ENCODE measurements around the gene COBL. TPM values are rescaled to one million over a fixed set of nuclear protein-coding genes. Genes with fewer than 3 reads are reported as not detected.

Gene COBL
- total and polyA plus RNA-seq, 2 of the 4 experiments (the other 2 are of a cell fraction), result under 0.01 TPM; not detected in 1

GRCh38 chr7:51165337-51165736 lies 151.3 kb downstream of the COBL start:
- no peak overlapping the region for H2BK120ac ChIP-seq (ENCODE audit: low read depth, low read length)
- ChIA-PET POLR2A (ENCODE audit: unreplicated experiment) (no interaction called here), CTCF (no interaction called here)
- no peaks in the 10 kb centered on the region for H3K36me3 ChIP-seq (ENCODE audit: control insufficient read depth, insufficient read depth, low read length)
- H4K91ac ChIP-seq (ENCODE audit: insufficient read depth, low read depth, low read length), result no peak overlapping the region
- no peaks in the 10 kb centered on the region for H3K4me1 ChIP-seq (ENCODE audit: control insufficient read depth, insufficient read depth, low read length)
- TF ChIP-seq MXI1 (IDR thresholded peaks at IDR 0.05; ENCODE audit: borderline replicate concordance, low read depth, low read length) (no peak), RCOR1 (IDR thresholded peaks at IDR 0.05; ENCODE audit: insufficient replicate concordance, low read length) (no peak), CTCF (conservative IDR thresholded peaks at IDR 0.05; ENCODE audit: low read depth, low read length) (no peak), FOS (IDR thresholded peaks at IDR 0.05; ENCODE audit: low read depth, low read length) (no peak), USF2 (IDR thresholded peaks at IDR 0.05; ENCODE audit: low read depth, low read length) (no peak), ELK1 (IDR thresholded peaks at IDR 0.05; ENCODE audit: borderline replicate concordance, low read depth, low read length) (no peak), SMC3 (IDR thresholded peaks at IDR 0.05; ENCODE audit: low read depth, low read length) (no peak), CHD1 (IDR thresholded peaks at IDR 0.05; ENCODE audit: low read depth, low read length) (no peak), RFX5 (IDR thresholded peaks at IDR 0.05; ENCODE audit: low read depth, low read length) (no peak), CEBPB (IDR thresholded peaks at IDR 0.05; ENCODE audit: low read depth, low read length) (no peak), BHLHE40 (IDR thresholded peaks at IDR 0.05; ENCODE audit: low read depth, low read length) (no peak), NFE2L2 (IDR thresholded peaks at IDR 0.05; ENCODE audit: low read depth, low read length) (no peak), MAFK (IDR thresholded peaks at IDR 0.05; ENCODE audit: low read depth, low read length) (no peak), MAZ (IDR thresholded peaks at IDR 0.05; ENCODE audit: borderline replicate concordance, low read depth, low read length) (no peak), POLR2A (IDR thresholded peaks at IDR 0.05; ENCODE audit: low read depth, low read length) (no peak)
- H3K9me1 ChIP-seq (ENCODE audit: insufficient read depth, low read length), result no peaks in the 10 kb centered on the region
- intact Hi-C loops (cut with micrococcal nuclease) (no loop called here), dilution Hi-C loops (cut with HindIII; ENCODE audit: low sequenced_read_pairs, unreplicated experiment) (no loop called here), in situ Hi-C loops (cut with MboI; ENCODE audit: low sequenced_read_pairs) (loop anchor here (25.0 kb wide), 1 partner anchor 1028 kb away; no protein-coding TSS in a partner anchor)
- H3K4me3 ChIP-seq (ENCODE audit: insufficient read depth, low read depth, low read length), result no peak overlapping the region
- no peak overlapping the region for H3K18ac ChIP-seq (ENCODE audit: low read depth, low read length)
- WGBS, 2 experiments (ENCODE audit: extremely low coverage in 2 of 2, insufficient read length in 1 of 2), result no CpG with 5 or more reads among the region's 1 CpG
- no peaks in the 10 kb centered on the region for H3K79me1 ChIP-seq (ENCODE audit: low read depth in 1 of 2, low read length in 2 of 2)
- H3K4ac ChIP-seq (ENCODE audit: low read depth, low read length), result no peak overlapping the region
- BruUV-seq (replicated peaks), result no TSS peak
- H3K27me3 ChIP-seq (ENCODE audit: control insufficient read depth, insufficient read depth, low read length), result no peaks in the 10 kb centered on the region
- H3K9me3 ChIP-seq (ENCODE audit: control insufficient read depth, insufficient read depth, low read length), result no peaks in the 10 kb centered on the region
- DNase-seq, result no peak
- no peak overlapping the region for H4K5ac ChIP-seq (ENCODE audit: low read depth, low read length)
- H3K9ac ChIP-seq (ENCODE audit: low read depth, low read length), result no peak overlapping the region
- H2BK20ac ChIP-seq (ENCODE audit: low read depth, low read length), result no peak overlapping the region
- no peak overlapping the region for H2BK15ac ChIP-seq (ENCODE audit: low read depth, low read length)
- no peak for ATAC-seq (ENCODE audit: low read depth)
- no peak overlapping the region for H3K14ac ChIP-seq (replicated peaks; ENCODE audit: low read depth, low read length)
- H2BK5ac ChIP-seq (ENCODE audit: low read depth, low read length, poor library complexity, severe bottlenecking), result no peak overlapping the region
- H3K27ac ChIP-seq (ENCODE audit: insufficient read depth, low read length), result no peak overlapping the region
- no peak overlapping the region for H2AK5ac ChIP-seq (ENCODE audit: low read depth, low read length)
- no peak overlapping the region for H3K23ac ChIP-seq (ENCODE audit: low read depth, low read length)
- no peak overlapping the region for H2AFZ ChIP-seq (replicated peaks; ENCODE audit: low read length, poor library complexity)
- H4K20me1 ChIP-seq (ENCODE audit: insufficient read depth, low read length), result no peaks in the 10 kb centered on the region
- no peak overlapping the region for H3K56ac ChIP-seq (ENCODE audit: extremely low read depth, insufficient read depth, low read length)
- H4K8ac ChIP-seq (ENCODE audit: low read depth in 2 of 2, low read length in 2 of 2), result no peak overlapping the region
- no peak overlapping the region for H3K4me2 ChIP-seq (ENCODE audit: low read depth, low read length)
- no peak overlapping the region for H2AK9ac ChIP-seq (replicated peaks; ENCODE audit: low read depth, low read length, poor library complexity)

All from IMR-90 (cell line).